HepG2 (cell line): ENCODE data around the gene ACOT4. TPM values are rescaled to one million over a fixed set of nuclear protein-coding genes. Genes with fewer than 3 reads are reported as not detected.
"Not testable (repeated sequence)": the region's sequence is repeated elsewhere in the genome, so short reads cannot be mapped to it uniquely, and the experiment has no call there.

ENCODE experiments used
- HNF4G ChIP-seq, 2 experiments: sonication (generic) in 1 of 2; formaldehyde crosslinking in 1 of 2; IDR thresholded peaks; 2 replicates each; pipeline versions ENCODE4 v1.4.0 to v1.6.1; 2011 to 2020; ENCODE audit warnings: borderline replicate concordance in 2 of 2, low read depth in 2 of 2, mild to moderate bottlenecking in 2 of 2, low read length in 1 of 2, missing genetic modification reagents in 1 of 2, moderate library complexity in 1 of 2
- MAX ChIP-seq: IDR thresholded peaks from 2 replicates; pipeline ENCODE4 v1.6.1; 2012; ENCODE audit warnings: inconsistent platforms
- NFKB2 ChIP-seq: sonication (generic); formaldehyde crosslinking; IDR thresholded peaks from 2 replicates; pipeline ENCODE4 v1.4.0; 2020; ENCODE audit warnings: missing genetic modification reagents, borderline replicate concordance
- TFAP4 ChIP-seq: sonication (generic); IDR thresholded peaks from 2 replicates; pipeline ENCODE4 v1.6.1; 2016; ENCODE audit warnings: low read depth, borderline replicate concordance
- TGIF2 ChIP-seq: IDR thresholded peaks from 2 replicates; pipeline ENCODE4 v1.6.1; 2016; ENCODE audit warnings: control low read depth, missing compliant biosample characterization
- YEATS4 ChIP-seq: sonication (generic); formaldehyde crosslinking; IDR thresholded peaks from 2 replicates; pipeline ENCODE4 v1.4.0; 2020; ENCODE audit warnings: missing genetic modification reagents, borderline replicate concordance
- ZNF609 ChIP-seq: sonication (generic); formaldehyde crosslinking; IDR thresholded peaks from 2 replicates; pipeline ENCODE4 v1.4.0; 2020; ENCODE audit warnings: mild to moderate bottlenecking, missing genetic modification reagents, borderline replicate concordance
- ZNF747 ChIP-seq: sonication (generic); formaldehyde crosslinking; IDR thresholded peaks from 2 replicates; pipeline ENCODE4 v1.8.1; 2023; ENCODE audit warnings: missing genetic modification reagents, mild to moderate bottlenecking, borderline replicate concordance
- ZNF790 ChIP-seq: sonication (generic); formaldehyde crosslinking; IDR thresholded peaks from 2 replicates; pipeline ENCODE4 v1.8.0; 2022; ENCODE audit warnings: missing genetic modification reagents, mild to moderate bottlenecking, borderline replicate concordance
- ZNF792 ChIP-seq: IDR thresholded peaks from 2 replicates; pipeline ENCODE4 v1.6.1; 2016
- ZSCAN30 ChIP-seq: sonication (generic); formaldehyde crosslinking; IDR thresholded peaks from 2 replicates; pipeline ENCODE4 v1.5.0; 2020; ENCODE audit warnings: mild to moderate bottlenecking, missing genetic modification reagents
- polyA plus RNA-seq, 8 experiments: library from polyadenylated mRNA; depleted of rRNA in 3 of 8; stranded (reverse) in 7 of 8; unstranded in 1 of 8; fragments of >200 nt; fragmentation: Illumina TruSeq in 4 of 8; extraction: Trizol in 4 of 8; gene quantifications; 2 replicates each; pipeline versions ENCODE4 v1.2.1 to v1.2.3, GENCODE V29; 2011 to 2016; ENCODE audit warnings: low read depth in 4 of 8, missing spikeins in 1 of 8, mixed read lengths in 1 of 8; ENCODE audit not compliant: insufficient read depth in 1 of 8
- total RNA-seq, 5 experiments: library from RNA; depleted of rRNA; stranded (reverse); fragments of >200 nt; fragmentation: Illumina TruSeq; extraction: Trizol; gene quantifications; 2 replicates each; pipeline ENCODE4 v1.2.3, GENCODE V29; 2016; ENCODE audit warnings: low read depth in 1 of 5
- TF ChIP-seq, protein P1 (sequence below): IDR thresholded peaks from 2 replicates; pipeline ENCODE4 v1.6.1; 2016; ENCODE audit warnings: low read depth, missing genetic modification reagents, missing compliant biosample characterization
- TF ChIP-seq, protein P2 (sequence below): sonication (generic); formaldehyde crosslinking; IDR thresholded peaks from 2 replicates; pipeline ENCODE4 v1.5.0; 2020; ENCODE audit warnings: mild to moderate bottlenecking, missing genetic modification reagents, borderline replicate concordance

Gene ACOT4
- total and polyA plus RNA-seq, 2 of the 13 experiments (the other 11 are each of a cell fraction or from before 2014, with no cell fraction given) = 0.04 to 0.05 TPM

DNA sequence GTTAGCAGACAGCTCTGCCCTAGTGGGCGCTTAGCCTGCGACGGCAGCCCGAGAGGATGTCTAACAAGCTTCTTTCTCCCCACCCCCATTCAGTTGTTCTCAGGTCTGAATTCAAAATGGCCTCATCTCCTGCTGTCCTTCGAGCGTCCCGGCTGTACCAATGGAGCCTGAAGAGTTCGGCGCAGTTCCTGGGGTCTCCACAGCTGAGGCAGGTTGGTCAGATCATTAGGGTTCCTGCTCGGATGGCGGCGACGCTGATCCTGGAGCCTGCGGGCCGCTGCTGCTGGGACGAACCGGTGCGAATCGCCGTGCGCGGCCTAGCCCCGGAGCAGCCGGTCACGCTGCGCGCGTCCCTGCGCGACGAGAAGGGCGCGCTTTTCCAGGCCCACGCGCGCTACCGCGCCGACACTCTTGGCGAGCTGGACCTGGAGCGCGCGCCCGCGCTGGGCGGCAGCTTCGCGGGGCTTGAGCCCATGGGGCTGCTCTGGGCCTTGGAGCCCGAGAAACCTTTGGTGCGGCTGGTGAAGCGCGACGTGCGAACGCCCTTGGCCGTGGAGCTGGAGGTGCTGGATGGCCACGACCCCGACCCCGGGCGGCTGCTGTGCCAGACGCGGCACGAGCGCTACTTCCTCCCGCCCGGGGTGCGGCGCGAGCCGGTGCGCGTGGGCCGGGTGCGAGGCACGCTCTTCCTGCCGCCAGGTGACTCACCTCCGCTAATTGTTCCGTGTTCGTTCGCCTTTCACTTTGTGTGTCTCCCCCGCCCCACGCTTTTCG is 22.3 kb upstream of the ACOT4 start, which contains the start of gene ACOT2 (continued):
- TF ChIP-seq ZNF609 (CRISPR knock-in tag) (peak; percentile 60; the same call in 1 of the 2 replicates), NFKB2 (peak; percentile 59; the same call in 1 of the 2 replicates), TFAP4 (peak; percentile 22; the same call in 1 of the 2 replicates), ZSCAN30 (CRISPR knock-in tag) (peak; percentile 77; the same call in 1 of the 2 replicates), ZNF792 (CRISPR knock-in tag) (peak; percentile 41; the same call in 1 of the 2 replicates), TGIF2 (CRISPR knock-in tag) (0 out of 2 replicates have a peak, but pooled peaks have one; percentile 71), ZNF747 (CRISPR knock-in tag) (peak; percentile 81; the same call in 1 of the 2 replicates), YEATS4 (CRISPR knock-in tag) (peak; percentile 85), HNF4G (IDR thresholded peaks at IDR 0.05; ENCODE audit: borderline replicate concordance, low read depth, low read length) (peak; percentile 77; the same call in 1 of the 2 replicates), MAX (peak; percentile 79), ZNF790 (peak; percentile 92; the same call in 1 of the 2 replicates)
- TF ChIP-seq, protein P1, sequence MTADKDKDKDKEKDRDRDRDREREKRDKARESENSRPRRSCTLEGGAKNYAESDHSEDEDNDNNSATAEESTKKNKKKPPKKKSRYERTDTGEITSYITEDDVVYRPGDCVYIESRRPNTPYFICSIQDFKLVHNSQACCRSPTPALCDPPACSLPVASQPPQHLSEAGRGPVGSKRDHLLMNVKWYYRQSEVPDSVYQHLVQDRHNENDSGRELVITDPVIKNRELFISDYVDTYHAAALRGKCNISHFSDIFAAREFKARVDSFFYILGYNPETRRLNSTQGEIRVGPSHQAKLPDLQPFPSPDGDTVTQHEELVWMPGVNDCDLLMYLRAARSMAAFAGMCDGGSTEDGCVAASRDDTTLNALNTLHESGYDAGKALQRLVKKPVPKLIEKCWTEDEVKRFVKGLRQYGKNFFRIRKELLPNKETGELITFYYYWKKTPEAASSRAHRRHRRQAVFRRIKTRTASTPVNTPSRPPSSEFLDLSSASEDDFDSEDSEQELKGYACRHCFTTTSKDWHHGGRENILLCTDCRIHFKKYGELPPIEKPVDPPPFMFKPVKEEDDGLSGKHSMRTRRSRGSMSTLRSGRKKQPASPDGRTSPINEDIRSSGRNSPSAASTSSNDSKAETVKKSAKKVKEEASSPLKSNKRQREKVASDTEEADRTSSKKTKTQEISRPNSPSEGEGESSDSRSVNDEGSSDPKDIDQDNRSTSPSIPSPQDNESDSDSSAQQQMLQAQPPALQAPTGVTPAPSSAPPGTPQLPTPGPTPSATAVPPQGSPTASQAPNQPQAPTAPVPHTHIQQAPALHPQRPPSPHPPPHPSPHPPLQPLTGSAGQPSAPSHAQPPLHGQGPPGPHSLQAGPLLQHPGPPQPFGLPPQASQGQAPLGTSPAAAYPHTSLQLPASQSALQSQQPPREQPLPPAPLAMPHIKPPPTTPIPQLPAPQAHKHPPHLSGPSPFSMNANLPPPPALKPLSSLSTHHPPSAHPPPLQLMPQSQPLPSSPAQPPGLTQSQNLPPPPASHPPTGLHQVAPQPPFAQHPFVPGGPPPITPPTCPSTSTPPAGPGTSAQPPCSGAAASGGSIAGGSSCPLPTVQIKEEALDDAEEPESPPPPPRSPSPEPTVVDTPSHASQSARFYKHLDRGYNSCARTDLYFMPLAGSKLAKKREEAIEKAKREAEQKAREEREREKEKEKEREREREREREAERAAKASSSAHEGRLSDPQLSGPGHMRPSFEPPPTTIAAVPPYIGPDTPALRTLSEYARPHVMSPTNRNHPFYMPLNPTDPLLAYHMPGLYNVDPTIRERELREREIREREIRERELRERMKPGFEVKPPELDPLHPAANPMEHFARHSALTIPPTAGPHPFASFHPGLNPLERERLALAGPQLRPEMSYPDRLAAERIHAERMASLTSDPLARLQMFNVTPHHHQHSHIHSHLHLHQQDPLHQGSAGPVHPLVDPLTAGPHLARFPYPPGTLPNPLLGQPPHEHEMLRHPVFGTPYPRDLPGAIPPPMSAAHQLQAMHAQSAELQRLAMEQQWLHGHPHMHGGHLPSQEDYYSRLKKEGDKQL (CRISPR knock-in tag) = peak; percentile 55; the same call in 1 of the 2 replicates
- TF ChIP-seq, protein P2, sequence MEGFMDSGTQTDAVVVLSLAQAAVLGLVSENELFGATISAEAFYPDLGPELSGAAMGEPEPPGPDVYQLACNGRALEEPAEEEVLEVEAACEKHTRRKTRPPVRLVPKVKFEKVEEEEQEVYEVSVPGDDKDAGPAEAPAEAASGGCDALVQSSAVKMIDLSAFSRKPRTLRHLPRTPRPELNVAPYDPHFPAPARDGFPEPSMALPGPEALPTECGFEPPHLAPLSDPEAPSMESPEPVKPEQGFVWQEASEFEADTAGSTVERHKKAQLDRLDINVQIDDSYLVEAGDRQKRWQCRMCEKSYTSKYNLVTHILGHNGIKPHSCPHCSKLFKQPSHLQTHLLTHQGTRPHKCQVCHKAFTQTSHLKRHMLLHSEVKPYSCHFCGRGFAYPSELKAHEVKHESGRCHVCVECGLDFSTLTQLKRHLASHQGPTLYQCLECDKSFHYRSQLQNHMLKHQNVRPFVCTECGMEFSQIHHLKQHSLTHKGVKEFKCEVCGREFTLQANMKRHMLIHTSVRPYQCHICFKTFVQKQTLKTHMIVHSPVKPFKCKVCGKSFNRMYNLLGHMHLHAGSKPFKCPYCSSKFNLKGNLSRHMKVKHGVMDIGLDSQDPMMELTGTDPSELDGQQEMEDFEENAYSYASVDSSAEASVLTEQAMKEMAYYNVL (CRISPR knock-in tag) = peak; percentile 19; the same call in 1 of the 2 replicates
- TF ChIP-seq HNF4G (CRISPR knock-in tag; IDR thresholded peaks at IDR 0.05; ENCODE audit: borderline replicate concordance, low read depth) = not testable (repeated sequence)
